A549 treated with AZD9567 at 1 μM for 4 hours (cell line): ENCODE data around the gene MSH4. TPM values are rescaled to one million over a fixed set of nuclear protein-coding genes. Genes with fewer than 3 reads are reported as not detected.

Source experiments
- total RNA-seq: library from RNA; stranded (reverse); fragments of 200-300 nt; extraction: Qiagen RNA extraction; gene quantifications from 5 replicates; pipeline ENCODE4 v1.2.3, GENCODE V29; 2022; ENCODE audit not compliant: insufficient read depth

The MSH4 gene
- 0.02 TPM in 2 of 5 replicates, not detected in the others for total RNA-seq

DNA sequence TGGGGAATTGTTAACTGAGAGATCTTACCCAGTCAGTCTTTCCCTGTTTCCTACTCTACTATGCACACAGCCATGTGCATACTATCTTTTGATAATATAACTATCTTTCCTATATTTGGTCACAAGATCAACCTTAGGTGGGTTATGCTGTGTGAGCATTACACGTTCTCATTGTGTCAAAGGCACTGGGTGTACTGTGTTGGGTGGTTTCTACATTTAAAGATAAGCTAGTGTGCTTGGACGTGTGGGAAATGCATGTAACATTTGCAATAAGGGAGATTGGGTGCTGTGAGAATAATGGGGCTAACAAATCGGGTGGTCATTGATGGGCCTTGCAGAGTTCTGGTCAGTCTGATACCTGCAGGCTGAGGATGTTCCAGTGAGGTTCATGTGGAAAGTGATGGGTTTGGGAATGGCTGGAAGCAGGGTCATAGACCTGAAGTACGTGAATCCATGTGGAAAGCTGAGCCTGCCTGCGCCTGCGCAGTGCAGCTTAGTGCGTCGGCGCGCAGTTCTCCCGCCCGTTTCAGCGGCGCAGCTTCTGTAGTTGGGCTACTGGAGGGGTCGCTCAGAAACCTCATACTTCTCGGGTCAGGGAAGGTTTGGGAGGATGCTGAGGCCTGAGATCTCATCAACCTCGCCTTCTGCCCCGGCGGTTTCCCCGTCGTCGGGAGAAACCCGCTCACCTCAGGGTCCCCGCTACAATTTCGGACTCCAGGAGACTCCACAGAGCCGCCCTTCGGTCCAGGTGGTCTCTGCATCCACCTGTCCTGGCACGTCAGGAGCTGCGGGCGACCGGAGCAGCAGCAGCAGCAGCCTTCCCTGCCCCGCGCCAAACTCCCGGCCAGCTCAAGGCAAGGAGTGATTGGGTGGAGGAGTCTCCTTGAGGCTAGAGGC lies at the start of gene MSH4:
Gene MSH4 (plus strand): TSS at position 507 of the 897 bp plus-strand sequence. CDS start 104 bp downstream, at position 611.

GRCh38 chr1:75785983-75786853 lies 10.5 kb upstream of the MSH4 start, which contains the start of gene RABGGTB:
TSS of gene RABGGTB (plus strand) at chr1:75786256. CDS start at chr1:75786272, 16 bp downstream.

GRCh38 chr1:75932304-75932703 lies 135.6 kb downstream of the MSH4 start, which contains the start of gene ASB17:
TSS of gene ASB17 (minus strand) at chr1:75932404. CDS start at chr1:75932291, 113 bp downstream.

Other genes with a start within 250 kb of the MSH4 start
- gene SLC44A5, start 185.8 kb upstream of the MSH4 start, total RNA-seq, result 0.02 to 0.08 TPM (median 0.05 TPM) in 4 of 5 replicates, not detected in the other
- gene ACADM, start 72.2 kb upstream of the MSH4 start, total RNA-seq, result 28.4 to 50.0 TPM (median 28.8 TPM) in 5 replicates
- 71.4 to 108 TPM (median 77.6 TPM) in 5 replicates for gene RABGGTB, start 10.6 kb upstream of the MSH4 start, total RNA-seq
- not detected in 5 replicates for gene ASB17, start 135.5 kb downstream of the MSH4 start, total RNA-seq